K562 (cell line): Measurements from ENCODE around the gene BCL7C. TPM values are rescaled to one million over a fixed set of nuclear protein-coding genes. Genes with fewer than 3 reads are reported as not detected.

Experiments
- ATAC-seq: fragments of 200-7000 bp; cut with Tn5 transposase; 3 replicates; pipeline ENCODE4 v1.9.1; 2020; ENCODE audit warnings: moderate library complexity
- BruUV-seq: library from RNA; stranded (reverse); fragments of 400-500 nt; replicated peaks from 2 replicates; lab custom pipeline; 2021; lab: Mats Ljungman, UMichigan
- CTCF ChIA-PET: fragments of 300-600 bp; formaldehyde crosslinking; extraction: SDS; loops from one replicate; lab custom pipeline; 2021; ENCODE audit warnings: low intra/inter-chr PET ratio; lab: Yijun Ruan, JAX
- POLR2A ChIA-PET: fragments of 300-600, 350-650 bp; sonication (Branson Sonifier 250); formaldehyde crosslinking; extraction: SDS; loops from one replicate; lab custom pipeline; 2021; ENCODE audit warnings: antibody characterized with exemption, inconsistent platforms; lab: Yijun Ruan, JAX
- DNase-seq, 4 experiments: peaks; one replicate each; pipeline versions ENCODE4 v3.0.0 to v3.0.0-alpha.2; 2011 to 2018; ENCODE audit warnings: low spot score in 3 of 4, mixed read lengths in 3 of 4; ENCODE audit errors: extremely low read depth in 1 of 4
- FAIRE-seq: peaks from 2 replicates; lab custom pipeline; 2011; peaks lifted over from hg19 to GRCh38; lab: Jason Lieb, UNC
- H2AFZ ChIP-seq: 2 replicates; pipeline ENCODE4 v1.6.0; 2011; ENCODE audit warnings: low read depth, low read length, control low read depth, inconsistent platforms
- H3K27ac ChIP-seq: fragments of 200-600 bp; 3 replicates; pipeline ENCODE4 v1.8.0; 2011; ENCODE audit warnings: low read depth, mild to moderate bottlenecking, control low read depth, inconsistent platforms, low read length, moderate library complexity, mixed read lengths; ENCODE audit errors: extremely low read depth
- H3K27me3 ChIP-seq, 2 experiments: fragments of 300-600 bp in 1 of 2; 2 replicates in 1 of 2; 3 replicates in 1 of 2; pipeline versions ENCODE4 v1.6.0 to v1.8.0; 2011; ENCODE audit warnings: inconsistent platforms in 2 of 2, low read length in 2 of 2, mild to moderate bottlenecking in 1 of 2, mixed read lengths in 1 of 2, moderate library complexity in 1 of 2; ENCODE audit not compliant: control insufficient read depth in 2 of 2, insufficient read depth in 2 of 2
- H3K36me3 ChIP-seq: fragments of 300-600 bp; 3 replicates; pipeline ENCODE4 v1.8.0; 2011; ENCODE audit warnings: mild to moderate bottlenecking, low read length, inconsistent platforms; ENCODE audit not compliant: control insufficient read depth, insufficient read depth
- H3K4me1 ChIP-seq, 2 experiments: fragments of 200-600 bp in 1 of 2; replicated peaks in 1 of 2; 2 replicates in 1 of 2; 3 replicates in 1 of 2; pipeline versions ENCODE4 v1.5.1 to v1.8.0; 2011; ENCODE audit warnings: inconsistent platforms in 2 of 2, low read length in 2 of 2, mild to moderate bottlenecking in 1 of 2, mixed read lengths in 1 of 2, moderate library complexity in 1 of 2; ENCODE audit not compliant: control insufficient read depth in 2 of 2, insufficient read depth in 2 of 2
- H3K4me2 ChIP-seq: 2 replicates; pipeline ENCODE4 v1.6.1; 2011; ENCODE audit warnings: low read length, control low read depth, inconsistent platforms, mixed read lengths; ENCODE audit not compliant: insufficient read depth
- H3K4me3 ChIP-seq: fragments of 200-600 bp; sonication (generic), shearing (Covaris generic); 2 replicates; pipeline ENCODE4 v1.5.1; 2016; ENCODE audit warnings: control low read depth, inconsistent platforms
- H3K79me2 ChIP-seq: fragments of 200-600 bp; 3 replicates; pipeline ENCODE4 v1.8.0; 2011; ENCODE audit warnings: low read length, inconsistent platforms; ENCODE audit not compliant: control insufficient read depth, insufficient read depth
- H3K9ac ChIP-seq, 2 experiments: 2 replicates each; pipeline versions ENCODE4 v1.6.0 to v1.6.1; 2011; ENCODE audit warnings: low read depth in 2 of 2, low read length in 2 of 2, control low read depth in 1 of 2, inconsistent platforms in 1 of 2, mild to moderate bottlenecking in 1 of 2, mixed read lengths in 1 of 2; ENCODE audit not compliant: insufficient read depth in 1 of 2
- H3K9me1 ChIP-seq: one replicate; pipeline ENCODE4 v1.6.0; 2011; ENCODE audit warnings: inconsistent platforms, mild to moderate bottlenecking, low read length, moderate library complexity; ENCODE audit not compliant: control insufficient read depth, insufficient read depth
- H3K9me3 ChIP-seq: replicated peaks from 2 replicates; pipeline ENCODE4 v1.5.1; 2011; ENCODE audit warnings: low read depth, low read length, inconsistent platforms; ENCODE audit not compliant: control insufficient read depth, insufficient read depth
- H4K20me1 ChIP-seq: replicated peaks from 2 replicates; pipeline ENCODE4 v1.6.1; 2011; ENCODE audit warnings: low read length, inconsistent platforms, mixed read lengths; ENCODE audit not compliant: control insufficient read depth, insufficient read depth
- ARID3A ChIP-seq: IDR thresholded peaks from 2 replicates; pipeline ENCODE4 v1.6.1; 2012; ENCODE audit warnings: low read depth, low read length, improper control_type of control experiment, borderline replicate concordance
- ATF1 ChIP-seq, 2 experiments: fragments of 450-650 bp in 1 of 2; IDR thresholded peaks; 2 replicates each; pipeline ENCODE4 v1.6.1; 2016; ENCODE audit warnings: missing compliant biosample characterization in 1 of 2, missing genetic modification characterization in 1 of 2
- BRD4 ChIP-seq: fragments of 200-600 bp; sonication (generic); IDR thresholded peaks from 2 replicates; pipeline ENCODE4 v1.6.1; 2017; ENCODE audit warnings: inconsistent platforms
- E2F4 ChIP-seq: sonication (generic); formaldehyde crosslinking; IDR thresholded peaks from 2 replicates; pipeline ENCODE4 v1.8.0; 2022; ENCODE audit warnings: mild to moderate bottlenecking, low read depth, missing genetic modification reagents
- ERF ChIP-seq: fragments of 450-650 bp; formaldehyde crosslinking; IDR thresholded peaks from 2 replicates; pipeline ENCODE4 v1.4.0; 2020; ENCODE audit warnings: mild to moderate bottlenecking, mixed read lengths
- FOS ChIP-seq: IDR thresholded peaks from 3 replicates; pipeline ENCODE4 v1.6.1; 2011; ENCODE audit not compliant: insufficient read length; ENCODE audit errors: extremely low read depth
- FOSL1 ChIP-seq: fragments of 200-800 bp; sonication (Bioruptor generic); conservative IDR thresholded peaks from 2 replicates; pipeline ENCODE4 v1.6.1; 2016; ENCODE audit warnings: missing genetic modification characterization, missing compliant biosample characterization
- FOXK2 ChIP-seq, 2 experiments: fragments of 450-650 bp; IDR thresholded peaks in 1 of 2; conservative IDR thresholded peaks in 1 of 2; 2 replicates each; pipeline ENCODE4 v1.6.1; 2016; ENCODE audit warnings: low read depth in 2 of 2, mild to moderate bottlenecking in 1 of 2
- KLF1 ChIP-seq: fragments of 450-650 bp; IDR thresholded peaks from 2 replicates; pipeline ENCODE4 v1.6.1; 2016; ENCODE audit warnings: missing genetic modification characterization, missing compliant biosample characterization
- MTA2 ChIP-seq: fragments of 450-650 bp; IDR thresholded peaks from 2 replicates; pipeline ENCODE4 v1.6.1; 2016; ENCODE audit warnings: low read depth
- NFE2 ChIP-seq: IDR thresholded peaks from 2 replicates; pipeline ENCODE4 v1.6.1; 2014; ENCODE audit warnings: antibody characterized with exemption, low read depth
- PCBP1 ChIP-seq: fragments of 200-400 bp; formaldehyde crosslinking; IDR thresholded peaks from 2 replicates; pipeline ENCODE4 v1.6.1; 2018; ENCODE audit warnings: mild to moderate bottlenecking, low read depth, low read length; ENCODE audit not compliant: poor library complexity, severe bottlenecking
- PTRF ChIP-seq: fragments of 450-650 bp; IDR thresholded peaks from 2 replicates; pipeline ENCODE4 v1.6.1; 2016; ENCODE audit warnings: mild to moderate bottlenecking, missing genetic modification characterization, missing compliant biosample characterization
- RFX7 ChIP-seq: fragments of 250-450 bp; sonication (Bioruptor Pico); IDR thresholded peaks from 2 replicates; pipeline ENCODE4 v1.5.1; 2021; ENCODE audit warnings: mild to moderate bottlenecking
- ZNF347 ChIP-seq: fragments of 450-650 bp; formaldehyde crosslinking; IDR thresholded peaks from 2 replicates; pipeline ENCODE4 v1.4.0; 2020; ENCODE audit warnings: low read depth, mild to moderate bottlenecking, moderate library complexity
- ZNF707 ChIP-seq: fragments of 250-450 bp; sonication (Bioruptor Pico); conservative IDR thresholded peaks from 2 replicates; pipeline ENCODE4 v1.8.0; 2022; ENCODE audit warnings: inconsistent platforms, mild to moderate bottlenecking, moderate library complexity
- WGBS: fragments of 100-300 bp; shearing (Covaris generic); methylation state at CpG from one replicate; pipeline ENCODE4 v1.1.6; 2016; ENCODE audit warnings: low coverage, mixed read lengths; ENCODE audit not compliant: insufficient coverage; ENCODE audit errors: missing lambda C conversion rate; 5-methylcytosine and 5-hydroxymethylcytosine counted together
- in situ Hi-C: fragments of 300-500 bp; cut with MboI; formaldehyde crosslinking; loops from 4 replicates; pipeline ENCODE4 v1.15.0; 2018; ENCODE audit warnings: inconsistent platforms, mixed read lengths
- intact Hi-C: fragments of 100-400 bp; cut with micrococcal nuclease; formaldehyde crosslinking; loops from 2 replicates; pipeline ENCODE4 v1.14.2; 2022
- polyA plus RNA-seq, 8 experiments: library from polyadenylated mRNA; depleted of rRNA in 4 of 8; stranded (reverse) in 5 of 8; unstranded in 3 of 8; fragments of >200 nt; fragmentation: Nextera tagmentation in 2 of 8; fragmentation: Illumina TruSeq in 1 of 8; extraction: Ambion mirVana in 2 of 8; extraction: Trizol in 1 of 8; gene quantifications; 2 replicates each; pipeline versions ENCODE4 v1.2.1 to v1.2.3, GENCODE V29; 2011 to 2014; ENCODE audit warnings: inconsistent platforms in 1 of 8, missing spikeins in 1 of 8
- total RNA-seq, 7 experiments: library from RNA; depleted of rRNA in 6 of 7; stranded (reverse); fragments of >200 nt in 6 of 7; fragmentation: Illumina TruSeq in 2 of 7; extraction: Trizol in 2 of 7; gene quantifications; 2 replicates each; pipeline versions ENCODE4 v1.2.1 to v1.2.3, GENCODE V29; 2011 to 2021; ENCODE audit warnings: low replicate concordance in 1 of 7
- TF ChIP-seq, protein P1 (sequence below): IDR thresholded peaks from 2 replicates; pipeline ENCODE4 v1.6.1; 2014; ENCODE audit warnings: antibody characterized with exemption

The BCL7C gene
- total and polyA plus RNA-seq, 9 of the 15 experiments (the other 6 are each of a cell fraction or from before 2014, with no cell fraction given) = 1.7 to 85.8 (median 19.6) TPM

DNA sequence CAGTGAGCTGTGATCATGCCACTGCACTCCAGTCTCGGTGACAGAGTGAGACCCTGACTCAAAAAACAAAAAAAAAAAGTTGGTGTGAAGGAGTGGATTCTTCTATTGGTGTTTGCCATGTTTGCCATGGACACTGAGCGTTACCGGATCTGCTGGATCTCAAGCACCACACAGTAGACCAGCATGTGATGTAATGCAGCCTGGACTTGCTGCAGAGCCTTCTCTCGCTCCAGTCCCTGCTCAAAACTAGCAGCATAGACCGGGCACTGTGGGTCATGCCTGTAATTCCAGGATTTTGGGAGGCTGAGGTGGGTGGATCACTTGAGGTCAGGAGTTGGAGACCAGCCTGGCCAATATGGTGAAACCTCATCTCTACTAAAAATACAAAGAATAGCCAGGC, 50.4 kb downstream of the BCL7C start:
- FAIRE-seq = no peak
- ATAC-seq = no peak
- POLR2A ChIA-PET = interaction anchor here (0.6 to 1.5 kb wide), 3 partner anchors 45 to 83 kb away, joined by 3 to 4 read pairs (median 3); no protein-coding TSS in a partner anchor
- H3K36me3 ChIP-seq = no peaks in the 10 kb centered on the region
- no peak for TF ChIP-seq ATF1 (CRISPR knock-in tag; IDR thresholded peaks at IDR 0.05)
- TF ChIP-seq ATF1 (tag; IDR thresholded peaks at IDR 0.05) = no peak
- TF ChIP-seq FOS = no peak
- no peak for TF ChIP-seq KLF1 (tag)
- TF ChIP-seq BRD4 = no peak
- no peak for TF ChIP-seq MTA2
- TF ChIP-seq, protein P1, sequence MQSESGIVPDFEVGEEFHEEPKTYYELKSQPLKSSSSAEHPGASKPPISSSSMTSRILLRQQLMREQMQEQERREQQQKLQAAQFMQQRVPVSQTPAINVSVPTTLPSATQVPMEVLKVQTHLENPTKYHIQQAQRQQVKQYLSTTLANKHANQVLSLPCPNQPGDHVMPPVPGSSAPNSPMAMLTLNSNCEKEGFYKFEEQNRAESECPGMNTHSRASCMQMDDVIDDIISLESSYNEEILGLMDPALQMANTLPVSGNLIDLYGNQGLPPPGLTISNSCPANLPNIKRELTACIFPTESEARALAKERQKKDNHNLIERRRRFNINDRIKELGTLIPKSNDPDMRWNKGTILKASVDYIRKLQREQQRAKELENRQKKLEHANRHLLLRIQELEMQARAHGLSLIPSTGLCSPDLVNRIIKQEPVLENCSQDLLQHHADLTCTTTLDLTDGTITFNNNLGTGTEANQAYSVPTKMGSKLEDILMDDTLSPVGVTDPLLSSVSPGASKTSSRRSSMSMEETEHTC = no peak
- TF ChIP-seq NFE2 = no peak
- no peak for TF ChIP-seq E2F4
- no peak for TF ChIP-seq FOSL1 (tag)
- TF ChIP-seq ZNF707 (CRISPR knock-in tag) = no peak
- TF ChIP-seq PTRF (tag) = no peak
- no peak for TF ChIP-seq ARID3A
- TF ChIP-seq FOXK2 (conservative IDR thresholded peaks at IDR 0.05 in 1 of 2, IDR thresholded peaks at IDR 0.05 in 1 of 2; ENCODE audit: low read depth in 2 of 2) = no peak
- TF ChIP-seq ZNF347 (CRISPR knock-in tag) = no peak
- no peak for TF ChIP-seq ERF
- TF ChIP-seq PCBP1 = no peak
- TF ChIP-seq RFX7 = no peak
- DNase-seq = no peak
- intact Hi-C loops = no loop called here
- CTCF ChIA-PET = interaction anchor here (1.6 kb wide), 1 partner anchor 58 kb away, joined by 3 read pairs; no protein-coding TSS in a partner anchor
- H3K4me3 ChIP-seq = no peak overlapping the region
- no peaks in the 10 kb centered on the region for H3K9me1 ChIP-seq
- WGBS = 87% methylated on average over 5 of the region's 5 CpGs
- no TSS peak for BruUV-seq
- no peaks in the 10 kb centered on the region for H3K79me2 ChIP-seq
- in situ Hi-C loops = loop anchor here (10.0 kb wide), 1 partner anchor 61 kb away; no protein-coding TSS in a partner anchor
- H3K4me1 ChIP-seq = peaks cover 4 to 8% of the 10 kb centered on the region in 2 experiments; a peak in 2 of 5 replicates
- no peaks in the 10 kb centered on the region for H3K27me3 ChIP-seq
- H3K27ac ChIP-seq = no peak overlapping the region
- no peaks in the 10 kb centered on the region for H3K9me3 ChIP-seq
- H3K9ac ChIP-seq = no peak overlapping the region
- H2AFZ ChIP-seq = no peak overlapping the region
- no peaks in the 10 kb centered on the region for H4K20me1 ChIP-seq
- no peak overlapping the region for H3K4me2 ChIP-seq
